ENCODE data around the gene DCTN3.

The DCTN3 gene

GRCh38 chr9:34620061-34620994 lies at the start of gene DCTN3:
TSS of gene DCTN3 (minus strand) at chr9:34620495. CDS start at chr9:34620464, 31 bp downstream.
- in situ Hi-C loops (cut with HindIII; ENCODE audit: low sequenced_read_pairs) = no loop called here

GRCh38 chr9:34665381-34666250 lies 45.3 kb upstream of the DCTN3 start:
- in situ Hi-C loops (cut with HindIII; ENCODE audit: low sequenced_read_pairs) = no loop called here

- in situ Hi-C loops (cut with HindIII; ENCODE audit: low sequenced_read_pairs) = no loop called here
Measured at GRCh38 chr9:34665067-34665380, 44.7 kb upstream of the DCTN3 start.

GRCh38 chr9:34664281-34665066 lies 44.2 kb upstream of the DCTN3 start:
- in situ Hi-C loops (cut with HindIII; ENCODE audit: low sequenced_read_pairs) = no loop called here

- in situ Hi-C loops (cut with HindIII; ENCODE audit: low sequenced_read_pairs) = no loop called here
Measured at GRCh38 chr9:34663303-34663605, 43.0 kb upstream of the DCTN3 start.

GRCh38 chr9:34662526-34663302 lies 42.4 kb upstream of the DCTN3 start, which contains the start of gene CCL27:
TSS of gene CCL27 (minus strand) at chr9:34662657. CDS start at chr9:34662633, 24 bp downstream.
- in situ Hi-C loops (cut with HindIII; ENCODE audit: low sequenced_read_pairs) = no loop called here

GRCh38 chr9:34659592-34660253 lies 39.4 kb upstream of the DCTN3 start:
- in situ Hi-C loops (cut with HindIII; ENCODE audit: low sequenced_read_pairs) = no loop called here

- in situ Hi-C loops (cut with HindIII; ENCODE audit: low sequenced_read_pairs) = no loop called here
Measured at GRCh38 chr9:34658461-34658860, 38.2 kb upstream of the DCTN3 start.

- in situ Hi-C loops (cut with HindIII; ENCODE audit: low sequenced_read_pairs) = no loop called here
Measured at GRCh38 chr9:34656992-34657391, 36.7 kb upstream of the DCTN3 start.

- in situ Hi-C loops (cut with HindIII; ENCODE audit: low sequenced_read_pairs) = no loop called here
Measured at GRCh38 chr9:34655394-34655793, 35.1 kb upstream of the DCTN3 start.

- in situ Hi-C loops (cut with HindIII; ENCODE audit: low sequenced_read_pairs) = no loop called here
Measured at GRCh38 chr9:34654323-34655051, 34.2 kb upstream of the DCTN3 start.

GRCh38 chr9:34653151-34654072 lies 33.1 kb upstream of the DCTN3 start:
- in situ Hi-C loops (cut with HindIII; ENCODE audit: low sequenced_read_pairs) = no loop called here

- in situ Hi-C loops (cut with HindIII; ENCODE audit: low sequenced_read_pairs) = no loop called here
Measured at GRCh38 chr9:34652602-34653000, 32.3 kb upstream of the DCTN3 start.

- in situ Hi-C loops (cut with HindIII; ENCODE audit: low sequenced_read_pairs) = no loop called here
Measured at GRCh38 chr9:34651876-34652601, 31.7 kb upstream of the DCTN3 start, which contains the start of gene IL11RA. TSS of gene IL11RA (plus strand) at chr9:34652185. CDS start at chr9:34655218, 3,033 bp downstream.

- in situ Hi-C loops (cut with HindIII; ENCODE audit: low sequenced_read_pairs) = no loop called here
Measured at GRCh38 chr9:34651321-34651720, 31.0 kb upstream of the DCTN3 start.

- in situ Hi-C loops (cut with HindIII; ENCODE audit: low sequenced_read_pairs) = no loop called here
Measured at GRCh38 chr9:34650816-34651215, 30.5 kb upstream of the DCTN3 start.

GRCh38 chr9:34648673-34649072 lies 28.4 kb upstream of the DCTN3 start:
- in situ Hi-C loops (cut with HindIII; ENCODE audit: low sequenced_read_pairs) = no loop called here

All from endothelial cell of hepatic sinusoid (primary cell).